Lower leg skin (tissue), 4 donors: Measurements from ENCODE around the gene PGAM2. TPM values are rescaled to one million over a fixed set of nuclear protein-coding genes. Genes with fewer than 3 reads are reported as not detected.

Source experiments
- DNase-seq, 2 donors: peaks; one replicate each; pipeline ENCODE4 v3.0.0-alpha.2; 2019; ENCODE audit warnings: low spot score in 2 of 2
- H3K4me3 ChIP-seq: fragments of 200-600 bp; sonication (generic); 2 replicates; pipeline ENCODE4 v1.5.1; 2017; ENCODE audit warnings: mild to moderate bottlenecking, low read depth; ENCODE audit not compliant: poor library complexity, severe bottlenecking
- CTCF ChIP-seq, 3 donors: fragments of 450-650 bp; IDR thresholded peaks; one replicate each; pipeline ENCODE4 v1.5.1; 2016; ENCODE audit warnings: antibody characterized with exemption in 3 of 3, mild to moderate bottlenecking in 3 of 3, moderate library complexity in 2 of 3
- POLR2A ChIP-seq, 2 donors: fragments of 450-650 bp; IDR thresholded peaks; one replicate each; pipeline ENCODE4 v1.6.1; 2016 to 2017; ENCODE audit warnings: antibody characterized with exemption in 2 of 2, mild to moderate bottlenecking in 1 of 2, moderate library complexity in 1 of 2
- WGBS, 2 donors: methylation state at CpG; one replicate each; pipeline ENCODE4 v1.1.5; 2018; 5-methylcytosine and 5-hydroxymethylcytosine counted together
- intact Hi-C: fragments of 100-400 bp; cut with DNase I; formaldehyde crosslinking; loops from one replicate; pipeline ENCODE4 v1.15.0; 2023; ENCODE audit warnings: low total_unique reads
- total RNA-seq, 4 donors: library from RNA; depleted of rRNA; stranded (reverse); fragments of >200 nt; gene quantifications; one replicate each; pipeline ENCODE4 v1.1.0, GENCODE V29; 2016

The PGAM2 gene
- total RNA-seq, 4 donors from 2014 or later = 0.75 to 7.9 (median 3.6) TPM

- intact Hi-C loops = no loop called here
- WGBS, 2 donors = 96 to 97% methylated on average over 3 of the region's 3 CpGs
- no peak for DNase-seq
- H3K4me3 ChIP-seq = no peak overlapping the region
- no peak for TF ChIP-seq POLR2A (IDR thresholded peaks at IDR 0.05)
- no peak for TF ChIP-seq CTCF (IDR thresholded peaks at IDR 0.05)
Measured at GRCh38 chr7:44086627-44087026, 21.3 kb upstream of the PGAM2 start.

GRCh38 chr7:44085546-44085945 is 20.2 kb upstream of the PGAM2 start:
- TF ChIP-seq CTCF (IDR thresholded peaks at IDR 0.05) = no peak
- H3K4me3 ChIP-seq = no peak overlapping the region
- 63 to 69% methylated on average over 3 of the region's 3 CpGs for WGBS, 2 donors
- intact Hi-C loops = no loop called here
- no peak for DNase-seq

- no peak overlapping the region for H3K4me3 ChIP-seq
- intact Hi-C loops = no loop called here
- DNase-seq = no peak
- 72 to 75% methylated on average over 4 of the region's 4 CpGs for WGBS, 2 donors
- TF ChIP-seq POLR2A (IDR thresholded peaks at IDR 0.05) = no peak
Measured at GRCh38 chr7:44084701-44085100, 19.3 kb upstream of the PGAM2 start.

- H3K4me3 ChIP-seq = no peak overlapping the region
- no peak for TF ChIP-seq CTCF (IDR thresholded peaks at IDR 0.05)
- no peak for TF ChIP-seq POLR2A (IDR thresholded peaks at IDR 0.05)
- WGBS, 2 donors = 88 to 95% methylated on average over 3 of the region's 3 CpGs
- no peak for DNase-seq
- intact Hi-C loops = no loop called here
Measured at GRCh38 chr7:44083796-44084195, 18.4 kb upstream of the PGAM2 start.

GRCh38 chr7:44082541-44083207 is 17.3 kb upstream of the PGAM2 start:
- H3K4me3 ChIP-seq = peak overlapping the region; percentile 34
- DNase-seq = peak; percentile 99 to 100
- TF ChIP-seq POLR2A (IDR thresholded peaks at IDR 0.05) (peak in 1 of 2 donors; percentile 5), CTCF (IDR thresholded peaks at IDR 0.05) (no peak)
- 0 to 1% methylated on average over 49 to 52 of the region's 54 CpGs for WGBS, 2 donors
- intact Hi-C loops = no loop called here

GRCh38 chr7:44081266-44081748 is 15.9 kb upstream of the PGAM2 start:
- intact Hi-C loops = no loop called here
- no peak for DNase-seq
- TF ChIP-seq POLR2A (IDR thresholded peaks at IDR 0.05) (no peak), CTCF (IDR thresholded peaks at IDR 0.05) (no peak)
- 50 to 51% methylated on average over 9 of the region's 9 CpGs for WGBS, 2 donors
- no peak overlapping the region for H3K4me3 ChIP-seq
